Heart right ventricle (tissue), 16 donors: ENCODE measurements around the gene DDA1. TPM values are rescaled to one million over a fixed set of nuclear protein-coding genes. Genes with fewer than 3 reads are reported as not detected.

Experiments used
- ATAC-seq, 8 donors: fragments of 200-7000 bp; cut with Tn5 transposase; one replicate each; pipeline ENCODE4 v1.9.1; 2020; ENCODE audit warnings: mild to moderate bottlenecking in 8 of 8, moderate library complexity in 8 of 8, moderate number of reproducible peaks in 1 of 8
- DNase-seq, 2 donors: peaks; one replicate each; pipeline ENCODE4 v3.0.0-alpha.2; 2020
- H3K27ac ChIP-seq, 10 donors: fragments of 200-600 bp; sonication (generic) in 2 of 10; one replicate each; pipeline versions ENCODE4 v1.5.0 to v1.8.0; 2020 to 2022; ENCODE audit warnings: mild to moderate bottlenecking in 3 of 10
- H3K27me3 ChIP-seq, 7 donors: fragments of 200-600 bp; one replicate each; pipeline ENCODE4 v1.8.0; 2021 to 2022; ENCODE audit warnings: mild to moderate bottlenecking in 2 of 7
- H3K36me3 ChIP-seq, 9 donors: fragments of 200-600 bp; sonication (generic) in 1 of 9; one replicate each; pipeline versions ENCODE4 v1.5.0 to v1.8.0; 2020 to 2022; ENCODE audit warnings: mild to moderate bottlenecking in 2 of 9
- H3K4me1 ChIP-seq, 9 donors: fragments of 200-600 bp; sonication (generic) in 1 of 9; one replicate each; pipeline versions ENCODE4 v1.5.0 to v1.8.0; 2020 to 2022; ENCODE audit warnings: mild to moderate bottlenecking in 4 of 9
- H3K4me3 ChIP-seq, 10 donors: fragments of 200-600 bp; sonication (generic) in 2 of 10; one replicate each; pipeline versions ENCODE4 v1.5.0 to v1.8.0; 2020 to 2022; ENCODE audit warnings: mild to moderate bottlenecking in 7 of 10, moderate library complexity in 2 of 10
- H3K9me3 ChIP-seq, 11 donors: fragments of 200-600 bp in 10 of 11; sonication (generic) in 2 of 11; one replicate each; pipeline versions ENCODE4 v1.5.0 to v1.8.0; 2013 to 2022; ENCODE audit warnings: mild to moderate bottlenecking in 2 of 11, control low read depth in 1 of 11, moderate library complexity in 1 of 11
- CTCF ChIP-seq, 9 donors: fragments of 200-600 bp; sonication (generic) in 2 of 9; IDR thresholded peaks; one replicate each; pipeline versions ENCODE4 v1.5.0 to v1.8.0; 2021 to 2022; ENCODE audit warnings: antibody characterized with exemption in 9 of 9, mild to moderate bottlenecking in 5 of 9, moderate library complexity in 1 of 9
- WGBS, 2 donors: extraction: QIAGEN DNeasy Blood & Tissue Kit; methylation state at CpG; one replicate each; pipeline ENCODE4 v1.1.7; 2013; ENCODE audit warnings: inconsistent platforms in 1 of 2; 5-methylcytosine and 5-hydroxymethylcytosine counted together
- intact Hi-C, 10 donors: fragments of 100-400 bp; cut with DNase I; formaldehyde crosslinking; loops; one replicate each; pipeline versions ENCODE4 v1.11.1 to v1.14.2; 2022
- polyA plus RNA-seq, 2 donors: library from polyadenylated mRNA; stranded (reverse); fragments of 200-250 nt; gene quantifications; one replicate each; pipeline ENCODE4 v1.2.3, GENCODE V29; 2013
- total RNA-seq, 10 donors: library from RNA; stranded (reverse); fragmentation: NEBNext Ultra II Directional in 3 of 10; extraction: Animal tissue kit (Norgen Biotek cat#: 25700) in 3 of 10; gene quantifications; one replicate each; pipeline versions ENCODE4 v1.2.1 to v1.2.4, GENCODE V29; 2021 to 2023
- donor health status: Arrhythmogenic right ventricular cardiomyopathy.
- donor health status: ischemic (EF 13 %, LVEDD 7.1; RV severe dilation, severe dysfunction).
- donor health status: healthy with polysubstance abuse.
- donor health status: DM: no; HTN: yes; CAD: no.
- donor health status: DM: no; HTN: no; CAD: no.
- donor health status: ischemic (EF 25% LVEDD 6.9; RV normal size, moderate dysfunction).
- donor health status: ischemic (EF 25% LVEDD 5.7; RV mildly dilated, moderate dysfunction).
- donor health status: healthy.
- donor health status: DM: yes; HTN: yes; CAD: no.
- donor health status: Ischemic cardiomyopathy.
- donor health status: ischemic (EF 35%, LVEDD 5.7; RV mildly dilated, moderate dysfunction).
- donor health status: nonischemic (EF 11% LVEDD 7.7; RV severe dilation, severe dysfunction).
- donor health status: DM: yes; HTN: yes; CAD: no.
- donor health status: PGD.
- donor health status: ischemic (EF 29% LVEDD 5.4; RV normal size, mild dysfunction).
- donor health status: nonischemic (EF 23%, LVEDD 6.1; RV moderate dilation, normal function).

Gene DDA1
- total and polyA plus RNA-seq, 12 donors = 20.4 to 85.7 (median 34.7) TPM

GRCh38 chr19:17348700-17349099 lies 39.3 kb downstream of the DDA1 start:
- WGBS, 2 donors = 6% methylated on average over 12 of the region's 12 CpGs
- peaks cover 0 to 2% (median 0%) of the 10 kb centered on the region in 9 donors for H3K36me3 ChIP-seq
- TF ChIP-seq CTCF (IDR thresholded peaks at IDR 0.05) = no peak
- peak overlapping the region in 2 of 10 donors; percentile 10 to 26 for H3K4me3 ChIP-seq
- peaks cover 0 to 19% (median 0%) of the 10 kb centered on the region in 7 donors for H3K27me3 ChIP-seq
- peak overlapping the region in 9 of 10 donors; percentile 56 to 86 (median 76) for H3K27ac ChIP-seq
- peaks cover 20 to 74% (median 50%) of the 10 kb centered on the region in 9 donors for H3K4me1 ChIP-seq
- no peaks in the 10 kb centered on the region for H3K9me3 ChIP-seq
- DNase-seq (peak; percentile 77 to 80), ATAC-seq (peak; percentile 58 to 85 (median 77))
- intact Hi-C loops = loop anchor here in 7 of 10 donors (5.0 to 10.0 kb wide), 3 partner anchors 116 to 506 kb away; partner anchors contain the start of genes NXNL1 (in 2 of the 7) and RPL18A (in 1 of the 7)

- no peak for TF ChIP-seq CTCF (IDR thresholded peaks at IDR 0.05)
- peak overlapping the region in 2 of 10 donors; percentile 26 to 48 for H3K27ac ChIP-seq
- H3K4me1 ChIP-seq = peaks cover 20 to 65% (median 43%) of the 10 kb centered on the region in 9 donors
- peaks cover 0 to 19% (median 0%) of the 10 kb centered on the region in 7 donors for H3K27me3 ChIP-seq
- ATAC-seq (no peak), DNase-seq (no peak)
- no peaks in the 10 kb centered on the region for H3K36me3 ChIP-seq
- intact Hi-C loops = no loop called here
- no peaks in the 10 kb centered on the region for H3K9me3 ChIP-seq
- 90 to 92% methylated on average over 45 of the region's 45 CpGs for WGBS, 2 donors
- no peak overlapping the region for H3K4me3 ChIP-seq
Observed at GRCh38 chr19:17351815-17352435, 42.6 kb downstream of the DDA1 start.

- H3K4me1 ChIP-seq = peaks cover 12 to 65% (median 39%) of the 10 kb centered on the region in 9 donors
- H3K4me3 ChIP-seq = no peak overlapping the region
- no peak for TF ChIP-seq CTCF (IDR thresholded peaks at IDR 0.05)
- H3K27me3 ChIP-seq = peaks cover 0 to 16% (median 0%) of the 10 kb centered on the region in 7 donors
- peak in 4 of 8 donors; percentile 6 to 22 (median 9) for ATAC-seq
- H3K9me3 ChIP-seq = no peaks in the 10 kb centered on the region
- intact Hi-C loops = no loop called here
- no peaks in the 10 kb centered on the region for H3K36me3 ChIP-seq
- peak overlapping the region in 4 of 10 donors; percentile 22 to 48 (median 37) for H3K27ac ChIP-seq
- 33% methylated on average over 14 of the region's 14 CpGs for WGBS, 2 donors
- DNase-seq = no peak
Observed at GRCh38 chr19:17352608-17353280, 43.4 kb downstream of the DDA1 start.

GRCh38 chr19:17353386-17353785 lies 44.0 kb downstream of the DDA1 start:
- no peaks in the 10 kb centered on the region for H3K36me3 ChIP-seq
- DNase-seq = no peak
- no peak for ATAC-seq
- no peak overlapping the region for H3K4me3 ChIP-seq
- peaks cover 9 to 65% (median 39%) of the 10 kb centered on the region in 9 donors for H3K4me1 ChIP-seq
- intact Hi-C loops = no loop called here
- TF ChIP-seq CTCF (IDR thresholded peaks at IDR 0.05) = no peak
- WGBS, 2 donors = 72 to 74% methylated on average over 8 of the region's 8 CpGs
- H3K27ac ChIP-seq = peak overlapping the region in 3 of 10 donors; percentile 24 to 48 (median 26)
- H3K27me3 ChIP-seq = peaks cover 0 to 10% (median 0%) of the 10 kb centered on the region in 7 donors
- no peaks in the 10 kb centered on the region for H3K9me3 ChIP-seq
